Endodermal cell (in vitro differentiated cells): ENCODE measurements around the gene RRP9. TPM values are rescaled to one million over a fixed set of nuclear protein-coding genes. Genes with fewer than 3 reads are reported as not detected.

Source experiments
- DNase-seq: peaks from one replicate; pipeline ENCODE4 v3.0.0-alpha.2; 2017
- H3K27ac ChIP-seq: 2 replicates; pipeline ENCODE4 v1.5.1; 2013; ENCODE audit warnings: mild to moderate bottlenecking, low read depth, low read length, moderate library complexity
- H3K27me3 ChIP-seq: 2 replicates; pipeline ENCODE4 v1.6.1; 2013; ENCODE audit warnings: mild to moderate bottlenecking, low read length, moderate library complexity; ENCODE audit not compliant: insufficient read depth, control insufficient read depth, poor library complexity, severe bottlenecking
- H3K36me3 ChIP-seq: 2 replicates; pipeline ENCODE4 v1.7.0; 2013; ENCODE audit warnings: mild to moderate bottlenecking, low read length, moderate library complexity; ENCODE audit not compliant: control insufficient read depth, insufficient read depth
- H3K4me1 ChIP-seq: one replicate; pipeline ENCODE4 v1.7.0; 2013; ENCODE audit warnings: low read length; ENCODE audit not compliant: control insufficient read depth, insufficient read depth
- H3K4me3 ChIP-seq: 2 replicates; pipeline ENCODE4 v1.5.1; 2013; ENCODE audit warnings: mild to moderate bottlenecking, low read length, moderate library complexity
- H3K9ac ChIP-seq: 2 replicates; pipeline ENCODE4 v1.6.1; 2013; ENCODE audit warnings: mild to moderate bottlenecking, low read length, moderate library complexity; ENCODE audit not compliant: poor library complexity, severe bottlenecking; ENCODE audit errors: extremely low read depth
- H3K9me3 ChIP-seq: 2 replicates; pipeline ENCODE4 v1.6.1; 2013; ENCODE audit warnings: mild to moderate bottlenecking, low read length, moderate library complexity; ENCODE audit not compliant: control insufficient read depth
- H3K27ac Mint-ChIP-seq: 2 replicates; pipeline ENCODE4 v1.8.0; 2020; ENCODE audit warnings: mixed read lengths
- H3K27me3 Mint-ChIP-seq: 2 replicates; pipeline ENCODE4 v1.8.0; 2021; ENCODE audit warnings: mild to moderate bottlenecking, mixed read lengths; ENCODE audit not compliant: insufficient read depth
- H3K36me3 Mint-ChIP-seq: 2 replicates; pipeline ENCODE4 v1.8.0; 2020; ENCODE audit warnings: low read depth, mixed read lengths
- H3K4me1 Mint-ChIP-seq: 2 replicates; pipeline ENCODE4 v1.8.0; 2020; ENCODE audit warnings: mixed read lengths
- H3K4me3 Mint-ChIP-seq: 2 replicates; pipeline ENCODE4 v1.8.0; 2020; ENCODE audit warnings: mild to moderate bottlenecking, moderate library complexity, mixed read lengths
- H3K9me3 Mint-ChIP-seq: 2 replicates; pipeline ENCODE4 v1.8.0; 2020; ENCODE audit warnings: mild to moderate bottlenecking, mixed read lengths
- WGBS, 2 experiments: methylation state at CpG; one replicate each; pipeline versions ENCODE4 v1.1.5 to v1.1.7; 2013; ENCODE audit warnings: missing lambda C conversion rate in 2 of 2, mixed read lengths in 1 of 2; ENCODE audit not compliant: insufficient coverage in 1 of 2, insufficient read length in 1 of 2; 5-methylcytosine and 5-hydroxymethylcytosine counted together
- total RNA-seq, 2 donors: library from RNA; stranded (reverse); fragmentation: NEBNext Ultra II Directional in 1 of 2; extraction: Animal tissue kit (Norgen Biotek cat#: 25700) in 1 of 2; gene quantifications; 2 replicates in 1 of 2; 3 replicates in 1 of 2; pipeline ENCODE4 v1.2.1, GENCODE V29; 2021
- TF ChIP-seq, protein P1 (sequence below): fragments of 200-600 bp; sonication (generic); conservative IDR thresholded peaks from 2 replicates; pipeline ENCODE4 v1.5.0; 2021; ENCODE audit warnings: antibody characterized with exemption, mild to moderate bottlenecking

Gene RRP9
- total RNA-seq, 2 donors from 2014 or later: 38.6 to 89.3 TPM

DNA sequence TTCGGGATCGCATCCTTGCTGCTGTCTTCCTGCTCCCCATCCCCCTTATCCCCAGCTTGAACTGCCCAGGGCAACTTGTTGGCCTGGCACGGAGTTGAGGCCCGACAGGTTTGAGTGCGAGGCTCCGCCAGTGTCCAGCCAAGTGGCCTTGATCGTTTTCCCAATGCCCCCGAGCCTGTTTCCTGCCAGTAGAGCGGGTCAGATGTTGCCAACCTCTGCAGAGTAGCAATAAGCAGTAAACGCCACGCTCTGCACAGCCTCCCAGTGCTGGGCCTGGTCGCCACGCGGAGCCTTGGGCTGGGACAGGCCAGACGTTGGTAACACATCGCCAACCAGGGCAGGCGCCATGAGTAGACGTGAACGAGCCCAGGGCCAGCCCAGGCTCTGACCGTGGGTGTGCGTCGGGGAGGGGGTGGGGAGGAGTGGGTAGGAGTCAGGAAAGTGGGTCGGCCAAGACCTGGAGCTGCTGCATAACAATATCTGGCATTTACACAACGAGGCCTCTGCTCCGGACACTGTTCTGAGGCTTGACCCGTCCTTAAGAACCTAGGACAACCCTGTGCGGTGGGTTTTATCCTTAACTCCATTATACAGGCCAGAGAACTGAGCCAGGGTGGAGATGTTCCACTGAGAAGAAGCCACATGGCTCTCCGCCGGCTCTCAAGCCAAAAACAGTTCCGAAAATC, 32.7 kb upstream of the RRP9 start:
- no peaks in the 10 kb centered on the region for H3K27me3 ChIP-seq
- TF ChIP-seq, protein P1, sequence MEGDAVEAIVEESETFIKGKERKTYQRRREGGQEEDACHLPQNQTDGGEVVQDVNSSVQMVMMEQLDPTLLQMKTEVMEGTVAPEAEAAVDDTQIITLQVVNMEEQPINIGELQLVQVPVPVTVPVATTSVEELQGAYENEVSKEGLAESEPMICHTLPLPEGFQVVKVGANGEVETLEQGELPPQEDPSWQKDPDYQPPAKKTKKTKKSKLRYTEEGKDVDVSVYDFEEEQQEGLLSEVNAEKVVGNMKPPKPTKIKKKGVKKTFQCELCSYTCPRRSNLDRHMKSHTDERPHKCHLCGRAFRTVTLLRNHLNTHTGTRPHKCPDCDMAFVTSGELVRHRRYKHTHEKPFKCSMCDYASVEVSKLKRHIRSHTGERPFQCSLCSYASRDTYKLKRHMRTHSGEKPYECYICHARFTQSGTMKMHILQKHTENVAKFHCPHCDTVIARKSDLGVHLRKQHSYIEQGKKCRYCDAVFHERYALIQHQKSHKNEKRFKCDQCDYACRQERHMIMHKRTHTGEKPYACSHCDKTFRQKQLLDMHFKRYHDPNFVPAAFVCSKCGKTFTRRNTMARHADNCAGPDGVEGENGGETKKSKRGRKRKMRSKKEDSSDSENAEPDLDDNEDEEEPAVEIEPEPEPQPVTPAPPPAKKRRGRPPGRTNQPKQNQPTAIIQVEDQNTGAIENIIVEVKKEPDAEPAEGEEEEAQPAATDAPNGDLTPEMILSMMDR: peak; percentile 10
- Mint-ChIP-seq H3K4me1 (peaks cover 28% of the 10 kb centered on the region), H3K4me3 (peak overlapping the region; percentile 80), H3K27ac (no peak overlapping the region), H3K27me3 (peaks cover 17% of the 10 kb centered on the region), H3K9me3 (no peaks in the 10 kb centered on the region), H3K36me3 (peaks cover 5% of the 10 kb centered on the region)
- WGBS, 2 experiments: 64 to 65% methylated on average over 26 to 30 of the region's 30 CpGs
- DNase-seq: no peak
- H3K4me3 ChIP-seq: peak overlapping the region; percentile 81
- no peak overlapping the region for H3K27ac ChIP-seq
- peaks cover 16% of the 10 kb centered on the region for H3K4me1 ChIP-seq
- H3K9me3 ChIP-seq: no peaks in the 10 kb centered on the region
- peak overlapping the region; percentile 36 for H3K9ac ChIP-seq
- no peaks in the 10 kb centered on the region for H3K36me3 ChIP-seq

DNA sequence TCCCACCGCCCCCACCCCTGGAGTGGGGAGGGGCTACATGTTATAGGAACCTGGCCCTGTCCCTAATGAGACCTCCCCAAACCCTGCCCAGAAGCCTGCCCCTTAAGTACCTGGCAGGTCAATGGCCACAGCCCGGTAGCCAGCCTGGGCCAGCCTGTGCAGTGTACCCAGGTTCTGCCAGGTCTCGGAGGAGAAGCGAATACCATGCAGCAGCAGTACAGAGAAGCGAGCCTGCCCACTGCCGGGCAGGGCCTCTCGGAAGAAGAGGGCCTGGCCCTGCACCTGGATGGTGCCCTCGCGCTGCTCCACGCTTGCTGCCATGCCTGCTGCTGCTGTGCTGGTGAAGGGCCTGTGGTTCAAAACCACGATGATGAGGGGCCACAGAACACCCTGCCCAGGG, 29.6 kb upstream of the RRP9 start:
- Histone ChIP-seq H3K27ac (no peak overlapping the region), H3K9ac (no peak overlapping the region), H3K36me3 (no peaks in the 10 kb centered on the region), H3K9me3 (no peaks in the 10 kb centered on the region), H3K27me3 (no peaks in the 10 kb centered on the region), H3K4me1 (peaks cover 22% of the 10 kb centered on the region), H3K4me3 (no peak overlapping the region)
- Mint-ChIP-seq H3K9me3 (no peaks in the 10 kb centered on the region), H3K27ac (peak overlapping the region; percentile 72), H3K4me3 (no peak overlapping the region), H3K4me1 (peaks cover 43% of the 10 kb centered on the region), H3K36me3 (peaks cover 3% of the 10 kb centered on the region), H3K27me3 (peaks cover 10% of the 10 kb centered on the region)
- WGBS, 2 experiments: 93 to 100% methylated on average over 9 to 11 of the region's 11 CpGs
- peak; percentile 50 for DNase-seq
- TF ChIP-seq, protein P1: no peak

DNA sequence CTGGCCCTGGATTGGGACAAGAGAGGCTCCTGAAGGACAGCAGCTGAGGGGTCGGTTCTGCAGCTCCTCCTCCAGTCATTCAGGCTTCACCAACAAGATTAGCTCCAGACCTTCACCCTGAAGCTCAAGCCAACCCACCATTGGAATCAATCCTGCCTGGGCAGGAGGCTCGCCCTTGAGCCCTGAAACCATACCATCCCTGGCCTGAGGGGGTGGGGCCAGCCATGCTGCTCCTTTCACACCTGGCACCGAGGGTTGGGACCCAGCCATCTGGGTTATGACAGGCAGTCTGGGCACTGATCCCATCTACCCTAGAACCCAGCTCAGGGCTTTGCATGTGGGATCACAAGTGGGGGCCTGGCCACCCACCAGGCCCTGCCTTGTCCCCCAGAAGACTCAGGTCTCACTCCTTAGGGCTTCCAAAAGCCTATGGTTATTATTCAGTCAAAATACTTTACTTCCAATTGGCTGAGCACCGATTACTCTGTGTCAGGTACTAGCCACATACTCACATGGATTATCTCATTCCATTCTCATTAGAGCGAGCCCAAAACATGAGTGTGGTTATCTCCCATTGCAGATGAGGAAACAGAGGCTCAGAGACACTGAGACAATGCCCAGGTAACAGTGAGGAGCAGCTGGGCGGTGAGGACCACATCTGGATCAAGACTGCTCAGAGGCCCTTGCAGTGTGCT, 29.0 kb upstream of the RRP9 start:
- no peak overlapping the region for H3K4me3 Mint-ChIP-seq
- 88 to 91% methylated on average over 3 to 6 of the region's 6 CpGs for WGBS, 2 experiments
- TF ChIP-seq, protein P1: no peak

More for the DNA sequence above, 29.0 kb upstream of the RRP9 start:
- Histone ChIP-seq H3K27ac (no peak overlapping the region), H3K9ac (no peak overlapping the region), H3K36me3 (no peaks in the 10 kb centered on the region), H3K27me3 (no peaks in the 10 kb centered on the region), H3K4me1 (peaks cover 23% of the 10 kb centered on the region), H3K4me3 (no peak overlapping the region), H3K9me3 (no peaks in the 10 kb centered on the region)
- peaks cover 6% of the 10 kb centered on the region for H3K27me3 Mint-ChIP-seq
- peak; percentile 53 for DNase-seq
- H3K27ac Mint-ChIP-seq: peak overlapping the region; percentile 72
- H3K4me1 Mint-ChIP-seq: peaks cover 47% of the 10 kb centered on the region
- peaks cover 3% of the 10 kb centered on the region for H3K36me3 Mint-ChIP-seq
- H3K9me3 Mint-ChIP-seq: no peaks in the 10 kb centered on the region
